T-helper 1 cell treated with Interleukin-12 subunit alpha and Interleukin-12 subunit beta and Interleukin-4 antibody, amounts not matched to agents 30 μg/mL and 1 μg/mL, for 36 hours (primary cell): ENCODE data around the gene PRDM5.

Experiments used
- H3K27ac Mint-ChIP-seq: one replicate; pipeline ENCODE4 v1.8.0; 2021; ENCODE audit warnings: mild to moderate bottlenecking, mixed read lengths
- H3K27me3 Mint-ChIP-seq: one replicate; pipeline ENCODE4 v1.8.0; 2021; ENCODE audit warnings: low read depth, mixed read lengths
- H3K36me3 Mint-ChIP-seq: one replicate; pipeline ENCODE4 v1.8.0; 2021; ENCODE audit warnings: low read depth, mixed read lengths
- H3K4me1 Mint-ChIP-seq: one replicate; pipeline ENCODE4 v1.8.0; 2021; ENCODE audit warnings: low read depth, mixed read lengths
- H3K4me3 Mint-ChIP-seq: one replicate; pipeline ENCODE4 v1.8.0; 2021; ENCODE audit warnings: mild to moderate bottlenecking, moderate library complexity, mixed read lengths
- H3K9me3 Mint-ChIP-seq: one replicate; pipeline ENCODE4 v1.8.0; 2021; ENCODE audit warnings: mixed read lengths

The PRDM5 gene

DNA sequence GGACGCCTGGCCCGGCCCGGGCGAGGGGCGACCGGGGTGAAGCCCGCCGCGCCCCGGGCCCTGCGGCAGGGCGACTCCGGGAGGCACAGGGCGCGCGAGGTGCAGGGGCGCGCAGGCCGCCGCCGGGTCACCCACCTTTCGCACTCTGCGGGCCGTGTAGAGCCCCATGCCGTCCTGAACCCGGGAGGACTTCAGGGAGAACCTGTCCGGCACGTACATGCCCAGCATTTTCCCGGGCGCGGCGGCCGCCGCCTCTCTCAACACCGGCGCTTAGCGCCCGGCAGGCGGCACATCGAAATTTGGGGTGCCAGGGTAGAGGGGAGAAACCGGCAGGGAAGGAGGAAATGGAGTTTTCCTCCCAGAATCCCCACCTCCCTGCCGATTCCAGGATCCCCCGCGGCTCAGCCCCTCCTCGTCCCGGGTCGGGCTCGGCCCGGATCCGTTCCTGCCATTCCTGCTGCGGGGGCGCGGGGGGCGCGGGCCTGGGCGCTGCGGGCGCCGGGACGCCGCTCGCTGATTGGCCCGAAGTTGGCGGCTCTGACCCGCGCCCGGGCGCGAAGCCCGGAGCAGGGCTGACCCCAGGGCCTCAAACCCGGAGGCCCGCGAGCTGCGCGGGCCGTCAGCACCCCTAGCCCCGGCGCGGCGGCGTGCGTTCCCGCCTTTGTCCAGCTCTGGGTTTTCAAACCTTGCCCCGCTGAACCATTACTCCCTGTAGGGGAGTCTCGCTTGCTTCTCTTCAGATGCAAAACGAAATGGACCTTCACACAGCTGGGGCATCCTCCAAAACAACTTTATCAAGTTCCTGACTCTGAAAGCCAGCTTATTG, at the start of gene PRDM5:
Gene PRDM5 (minus strand): TSS at position 346 of the 826 bp plus-strand sequence. CDS start 118 bp downstream, at position 228.
- H3K27ac Mint-ChIP-seq, result no peak within 1 kb of the TSS
- peak within 1 kb of the TSS; percentile 80 for H3K4me3 Mint-ChIP-seq
- H3K9me3 Mint-ChIP-seq, result no peaks in the 10 kb centered on the region
- H3K4me1 Mint-ChIP-seq, result peaks cover 10% of the 10 kb centered on the region
- H3K27me3 Mint-ChIP-seq, result peaks cover 63% of the 10 kb centered on the region
- no peaks in the 10 kb centered on the region for H3K36me3 Mint-ChIP-seq

DNA sequence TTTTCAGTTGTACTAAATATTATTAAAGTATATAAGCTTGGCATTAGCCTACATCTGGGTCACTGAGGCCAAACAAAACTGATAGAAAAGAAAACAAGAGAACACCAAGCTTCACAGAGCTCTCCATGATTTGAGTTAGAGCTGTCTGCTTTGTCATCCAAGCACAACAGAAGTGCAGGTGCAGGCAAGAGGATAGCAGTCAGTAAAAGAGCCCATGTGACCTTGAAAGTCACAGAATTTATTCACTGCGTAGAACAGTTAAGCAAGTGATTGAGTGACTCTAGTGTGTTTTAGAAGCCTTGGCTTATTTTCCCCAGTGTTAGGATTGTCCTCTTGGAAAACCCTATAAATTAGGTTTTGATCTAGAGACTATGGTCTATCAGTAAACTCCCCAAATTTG, 49.4 kb upstream of the PRDM5 start:
- H3K4me3 Mint-ChIP-seq, result no peak overlapping the region
- no peaks in the 10 kb centered on the region for H3K27me3 Mint-ChIP-seq
- H3K27ac Mint-ChIP-seq, result no peak overlapping the region
- H3K4me1 Mint-ChIP-seq, result no peaks in the 10 kb centered on the region
- H3K9me3 Mint-ChIP-seq, result no peaks in the 10 kb centered on the region
- H3K36me3 Mint-ChIP-seq, result no peaks in the 10 kb centered on the region

DNA sequence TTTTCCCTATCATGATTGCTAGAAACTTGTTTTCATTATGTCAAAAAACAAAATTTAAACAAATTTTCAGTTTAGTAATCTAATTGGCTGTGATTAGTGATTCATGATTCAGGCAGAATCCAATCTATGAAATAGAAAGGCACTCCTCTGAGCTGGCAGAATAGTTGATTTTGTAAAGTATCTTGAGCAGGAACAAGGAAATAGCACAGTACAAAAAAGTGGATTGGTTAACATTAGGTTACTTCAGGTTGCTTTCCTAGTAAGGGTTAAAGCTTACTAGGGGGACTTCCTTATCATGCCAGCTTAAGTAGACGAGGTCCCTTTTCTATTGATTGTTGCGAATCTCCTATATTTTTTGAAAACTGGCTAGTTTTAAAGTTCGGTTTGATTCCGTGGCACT, 43.4 kb upstream of the PRDM5 start:
- Mint-ChIP-seq H3K4me1 (no peaks in the 10 kb centered on the region), H3K27me3 (no peaks in the 10 kb centered on the region), H3K27ac (no peak overlapping the region), H3K9me3 (no peaks in the 10 kb centered on the region), H3K36me3 (no peaks in the 10 kb centered on the region), H3K4me3 (no peak overlapping the region)

DNA sequence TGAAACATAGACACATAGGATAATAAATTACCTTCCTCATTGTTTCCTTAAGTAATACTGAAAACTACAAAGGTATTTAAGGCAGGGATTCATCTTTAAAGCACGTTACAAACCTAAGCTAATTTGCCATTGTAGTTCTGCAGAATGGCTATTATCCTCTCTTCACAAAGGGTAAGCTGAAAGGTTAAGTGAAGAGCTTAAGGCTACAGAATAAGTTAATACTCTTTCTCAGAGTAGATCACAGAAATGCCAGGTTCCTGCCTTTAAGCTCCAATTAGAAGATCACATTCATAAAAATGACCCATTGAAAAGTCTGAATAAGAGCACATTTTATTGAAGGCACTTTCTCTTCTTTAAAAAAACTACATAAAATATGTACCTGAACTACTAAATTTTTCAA, 42.1 kb upstream of the PRDM5 start:
- Mint-ChIP-seq H3K4me1 (no peaks in the 10 kb centered on the region), H3K36me3 (no peaks in the 10 kb centered on the region), H3K27ac (no peak overlapping the region), H3K9me3 (no peaks in the 10 kb centered on the region), H3K27me3 (no peaks in the 10 kb centered on the region), H3K4me3 (no peak overlapping the region)

DNA sequence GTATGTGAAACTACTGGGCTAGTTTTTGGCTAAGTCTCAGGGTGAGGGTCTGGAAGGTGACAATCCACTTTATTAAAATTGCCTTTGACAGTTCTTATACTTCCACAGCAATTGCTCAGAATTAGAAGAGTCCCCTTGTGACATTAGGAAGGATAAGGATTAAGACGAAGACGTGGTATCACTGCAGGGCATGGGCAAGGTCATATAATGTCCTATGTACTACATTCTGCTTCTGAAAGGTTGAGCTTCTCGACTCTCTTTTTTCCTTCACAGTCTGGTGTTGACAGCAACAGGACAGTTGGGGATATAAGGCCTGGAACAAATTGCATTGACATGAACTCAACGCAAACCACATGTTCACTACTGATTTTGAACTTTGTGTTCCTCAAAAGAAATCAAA, 40.9 kb upstream of the PRDM5 start:
- Mint-ChIP-seq H3K9me3 (no peaks in the 10 kb centered on the region), H3K36me3 (no peaks in the 10 kb centered on the region), H3K27ac (no peak overlapping the region), H3K27me3 (no peaks in the 10 kb centered on the region), H3K4me1 (no peaks in the 10 kb centered on the region), H3K4me3 (no peak overlapping the region)

DNA sequence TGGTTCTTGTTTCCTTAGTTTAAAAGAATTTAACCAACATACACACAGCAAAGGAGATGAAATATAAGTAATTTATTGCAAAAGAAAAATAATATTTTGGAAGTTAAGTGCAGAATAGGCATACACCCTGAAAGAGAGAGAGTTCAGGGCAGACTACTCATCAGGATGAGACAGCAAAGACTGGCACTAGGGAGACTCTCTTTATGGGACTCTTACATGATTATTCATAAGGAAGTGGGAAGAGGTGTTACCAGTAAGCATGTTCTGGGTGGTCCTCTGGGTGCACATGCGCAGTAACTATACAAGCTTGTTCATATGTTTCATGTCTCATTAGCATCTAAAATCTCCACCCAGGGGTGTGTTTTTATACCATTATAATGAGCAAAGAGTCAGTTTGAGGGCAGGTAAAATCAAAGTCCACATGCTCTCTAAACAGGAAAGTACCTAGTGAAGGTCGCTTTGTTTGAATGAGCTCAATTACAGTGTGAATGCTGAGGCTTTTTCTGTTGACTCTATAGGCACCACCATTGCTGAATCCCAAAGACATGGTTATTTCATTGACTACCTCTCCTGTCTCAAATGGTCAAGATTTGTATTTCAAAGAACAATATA, 38.2 kb upstream of the PRDM5 start:
- H3K4me3 Mint-ChIP-seq, result no peak overlapping the region
- H3K36me3 Mint-ChIP-seq, result no peaks in the 10 kb centered on the region
- no peaks in the 10 kb centered on the region for H3K4me1 Mint-ChIP-seq
- H3K9me3 Mint-ChIP-seq, result no peaks in the 10 kb centered on the region
- H3K27me3 Mint-ChIP-seq, result no peaks in the 10 kb centered on the region
- no peak overlapping the region for H3K27ac Mint-ChIP-seq

DNA sequence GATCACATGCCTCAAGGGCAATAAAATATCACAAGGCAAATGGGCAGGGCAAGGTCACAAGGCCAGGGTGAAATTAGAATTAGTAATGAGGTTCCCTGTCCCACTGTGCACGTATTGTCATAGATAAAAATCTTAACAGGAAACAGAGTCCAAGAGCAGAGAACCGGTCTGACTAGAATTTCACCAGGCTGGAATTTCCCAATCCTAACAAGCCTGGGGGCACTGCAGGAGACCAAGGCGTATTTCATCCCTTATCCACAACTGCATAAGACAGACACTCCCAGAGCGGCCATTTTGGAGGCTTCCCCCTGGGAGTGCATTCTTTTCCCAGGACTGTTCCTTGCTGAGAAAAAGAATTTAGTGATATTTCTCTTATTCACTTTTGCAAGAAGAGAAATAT, 25.9 kb upstream of the PRDM5 start:
- Mint-ChIP-seq H3K4me3 (no peak overlapping the region), H3K4me1 (no peaks in the 10 kb centered on the region), H3K9me3 (peaks cover 13% of the 10 kb centered on the region), H3K36me3 (no peaks in the 10 kb centered on the region), H3K27me3 (no peaks in the 10 kb centered on the region), H3K27ac (no peak overlapping the region)

DNA sequence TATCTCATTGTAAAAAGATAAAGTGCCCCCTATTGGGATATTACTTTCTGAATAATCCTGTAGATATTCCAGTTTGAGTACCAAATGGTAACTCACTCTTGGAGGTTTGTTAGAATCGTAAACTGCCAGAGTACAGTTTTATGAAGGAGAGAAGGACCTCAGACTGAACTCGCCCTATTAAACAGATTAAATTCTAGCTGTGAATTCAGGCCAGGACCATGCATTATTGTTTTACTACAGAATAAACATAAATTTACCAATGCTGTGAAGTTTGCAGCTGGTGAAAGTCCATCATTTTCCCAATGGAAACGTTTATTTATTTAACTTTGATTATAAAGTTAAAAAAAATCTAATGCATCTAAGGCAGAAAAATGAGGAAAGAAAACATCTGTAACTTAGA, 20.2 kb upstream of the PRDM5 start:
- no peaks in the 10 kb centered on the region for H3K27me3 Mint-ChIP-seq
- H3K27ac Mint-ChIP-seq, result no peak overlapping the region
- H3K9me3 Mint-ChIP-seq, result no peaks in the 10 kb centered on the region
- no peaks in the 10 kb centered on the region for H3K4me1 Mint-ChIP-seq
- no peak overlapping the region for H3K4me3 Mint-ChIP-seq
- no peaks in the 10 kb centered on the region for H3K36me3 Mint-ChIP-seq

DNA sequence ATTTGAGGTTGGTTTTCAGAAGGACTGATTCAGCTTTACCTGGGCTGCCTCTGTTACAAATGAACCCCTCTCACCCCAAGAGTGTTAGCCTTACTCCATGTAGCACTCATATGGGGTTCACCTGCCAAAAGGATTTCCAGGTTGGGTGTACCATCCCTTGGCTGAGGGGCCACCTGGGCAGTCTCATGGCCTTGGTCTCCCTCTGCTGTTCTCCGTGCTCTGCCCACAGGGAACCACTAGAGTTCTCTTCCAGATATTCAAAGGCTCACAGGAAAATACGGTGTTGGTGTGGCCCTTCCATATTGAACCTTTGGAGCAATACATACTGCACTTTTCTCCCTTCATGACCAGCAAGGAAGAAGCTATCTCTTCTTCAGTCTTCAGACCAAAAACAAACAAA, 18.0 kb upstream of the PRDM5 start:
- Mint-ChIP-seq H3K4me3 (no peak overlapping the region), H3K27me3 (no peaks in the 10 kb centered on the region), H3K27ac (no peak overlapping the region), H3K9me3 (no peaks in the 10 kb centered on the region), H3K36me3 (no peaks in the 10 kb centered on the region), H3K4me1 (no peaks in the 10 kb centered on the region)

DNA sequence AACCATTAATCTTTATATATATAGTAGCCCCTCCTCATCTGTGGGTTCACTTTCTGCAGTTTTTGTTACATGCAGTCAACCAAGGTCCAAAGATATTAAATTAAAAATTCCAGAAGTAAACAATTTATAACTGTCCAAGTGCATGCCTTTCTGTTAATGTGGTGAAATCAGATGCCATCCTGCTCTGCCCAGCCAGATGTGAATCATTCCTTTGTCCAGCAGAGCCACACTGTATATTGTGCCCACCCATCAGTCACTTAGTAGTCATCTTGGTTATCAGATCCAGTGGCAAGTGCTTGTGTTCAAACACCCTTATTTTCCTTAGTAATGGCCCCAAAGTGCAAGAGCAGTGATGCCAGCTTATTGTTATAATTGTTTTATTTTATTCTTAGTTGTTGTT, 17.2 kb upstream of the PRDM5 start:
- Mint-ChIP-seq H3K27ac (no peak overlapping the region), H3K4me1 (no peaks in the 10 kb centered on the region), H3K9me3 (no peaks in the 10 kb centered on the region), H3K36me3 (no peaks in the 10 kb centered on the region), H3K4me3 (no peak overlapping the region), H3K27me3 (no peaks in the 10 kb centered on the region)

DNA sequence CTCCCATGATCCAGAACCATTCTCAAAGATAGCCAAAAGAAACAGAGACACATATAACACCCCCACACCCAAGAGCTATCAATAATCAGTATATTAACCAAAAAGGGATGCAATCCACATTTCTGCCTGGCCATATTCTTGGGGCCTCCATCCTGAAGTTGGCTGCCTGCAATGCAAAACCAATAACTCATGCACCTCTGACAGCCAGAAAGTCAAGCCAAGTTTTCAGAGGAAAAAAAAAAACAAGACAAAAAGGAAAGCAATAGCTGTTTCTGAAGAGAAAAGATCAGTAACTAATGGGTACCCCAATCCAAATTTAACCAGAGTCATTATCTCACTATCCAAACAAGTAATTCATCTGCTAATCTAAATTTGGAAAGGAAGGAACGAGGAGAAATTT, 7.3 kb upstream of the PRDM5 start:
- Mint-ChIP-seq H3K27me3 (peaks cover 19% of the 10 kb centered on the region), H3K36me3 (no peaks in the 10 kb centered on the region), H3K9me3 (no peaks in the 10 kb centered on the region), H3K4me1 (no peaks in the 10 kb centered on the region), H3K27ac (no peak overlapping the region), H3K4me3 (no peak overlapping the region)

DNA sequence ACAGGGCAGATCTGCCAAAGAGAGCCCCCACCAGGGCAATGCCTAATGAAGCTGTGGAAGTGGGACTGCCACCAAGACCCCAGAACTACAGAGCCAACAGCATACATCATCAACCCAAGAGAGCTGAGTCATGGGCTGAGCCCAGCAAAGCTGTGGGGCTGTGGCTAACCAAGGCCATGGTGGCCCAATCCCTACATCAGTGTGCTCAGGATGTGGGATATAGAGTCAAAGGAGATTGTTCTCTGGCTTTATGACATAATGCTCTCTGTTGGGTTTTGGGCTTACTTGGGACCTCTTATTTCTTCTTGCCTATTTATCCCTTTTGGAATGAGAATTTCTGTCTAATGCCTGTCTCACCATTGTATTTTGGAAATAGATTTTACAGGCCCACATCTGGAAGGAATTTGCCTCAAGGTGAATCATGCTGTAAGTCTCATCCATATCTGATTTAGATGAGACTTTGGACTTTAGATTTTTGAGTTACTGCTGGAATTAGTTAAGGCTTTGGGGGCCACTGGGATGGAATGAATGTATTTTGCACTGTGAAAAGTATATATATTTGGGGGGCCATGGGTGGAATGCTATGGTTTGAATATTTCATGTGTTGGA, 5.4 kb upstream of the PRDM5 start:
- Mint-ChIP-seq H3K27me3 (peaks cover 38% of the 10 kb centered on the region), H3K27ac (no peak overlapping the region), H3K4me1 (peaks cover 3% of the 10 kb centered on the region), H3K36me3 (no peaks in the 10 kb centered on the region), H3K9me3 (no peaks in the 10 kb centered on the region), H3K4me3 (no peak overlapping the region)

DNA sequence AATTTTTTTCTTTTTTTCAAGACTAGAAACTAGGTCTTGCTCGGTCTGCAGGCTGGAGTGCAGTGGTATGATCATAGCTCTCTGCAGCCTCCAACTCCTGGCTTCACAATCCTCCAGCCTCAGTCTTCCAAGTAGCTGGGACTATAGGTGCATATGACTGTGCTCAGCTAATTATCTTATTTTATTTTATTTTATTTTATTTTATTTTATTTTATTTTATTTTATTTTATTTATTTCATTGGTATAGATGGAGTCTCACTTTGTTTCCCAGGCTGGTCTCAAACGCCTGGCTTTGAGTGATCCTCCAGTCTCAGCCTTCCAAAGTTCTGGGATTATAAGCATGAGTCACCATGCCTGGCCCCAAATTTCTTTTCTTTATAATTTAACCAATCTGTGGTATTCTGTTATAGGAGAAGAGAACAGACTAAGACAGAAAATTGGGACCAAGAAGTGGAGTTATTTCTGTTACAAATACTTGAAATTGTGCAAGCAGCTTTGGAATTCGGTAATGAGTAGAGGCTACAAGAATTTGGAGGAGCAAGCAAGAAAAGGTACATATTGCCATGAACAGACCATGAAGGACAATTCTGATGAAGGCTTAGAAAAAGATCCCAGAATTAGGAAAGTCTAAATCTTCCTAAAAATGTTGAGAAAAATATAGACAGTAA, 4.0 kb upstream of the PRDM5 start:
- Mint-ChIP-seq H3K4me3 (no peak overlapping the region), H3K36me3 (no peaks in the 10 kb centered on the region), H3K27ac (no peak overlapping the region), H3K4me1 (peaks cover 9% of the 10 kb centered on the region), H3K9me3 (no peaks in the 10 kb centered on the region), H3K27me3 (peaks cover 46% of the 10 kb centered on the region)

DNA sequence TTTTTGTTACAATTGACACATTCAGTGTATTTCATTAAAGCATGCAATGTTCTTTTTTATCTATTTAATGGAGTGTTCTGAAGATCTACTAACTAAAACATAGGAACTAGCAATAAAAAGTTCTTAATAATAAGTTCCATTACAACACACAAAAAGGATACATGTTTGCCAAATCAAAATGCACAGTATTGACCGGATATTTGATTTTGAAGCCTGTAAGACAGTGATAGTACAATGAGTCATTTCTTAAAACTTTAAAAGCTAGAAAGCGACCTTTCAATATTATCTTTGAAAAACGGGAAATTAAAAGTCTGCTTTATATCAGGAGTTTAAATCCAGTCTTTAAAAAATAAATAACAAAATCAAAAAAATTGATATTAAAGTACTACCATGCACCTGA, 2.4 kb upstream of the PRDM5 start:
- H3K4me1 Mint-ChIP-seq, result peaks cover 10% of the 10 kb centered on the region
- peaks cover 55% of the 10 kb centered on the region for H3K27me3 Mint-ChIP-seq
- H3K27ac Mint-ChIP-seq, result no peak overlapping the region
- H3K9me3 Mint-ChIP-seq, result no peaks in the 10 kb centered on the region
- no peak overlapping the region for H3K4me3 Mint-ChIP-seq
- no peaks in the 10 kb centered on the region for H3K36me3 Mint-ChIP-seq

DNA sequence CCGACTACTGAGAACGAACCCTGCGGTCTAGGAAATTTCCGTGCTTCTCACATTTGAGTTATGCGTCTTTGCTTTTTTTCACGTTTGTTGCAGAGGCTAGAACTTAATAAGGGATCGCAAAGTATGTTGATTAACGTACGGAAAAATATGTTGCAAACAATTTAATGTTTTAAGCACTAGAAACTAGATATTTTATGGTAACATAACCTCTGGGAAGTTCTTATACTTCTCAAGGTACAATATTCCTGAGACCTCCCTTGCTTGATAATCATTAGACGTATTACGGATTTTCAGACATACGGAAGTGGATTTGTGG, 639 bp upstream of the PRDM5 start:
- Mint-ChIP-seq H3K4me1 (peaks cover 10% of the 10 kb centered on the region), H3K9me3 (no peaks in the 10 kb centered on the region), H3K27me3 (peaks cover 59% of the 10 kb centered on the region), H3K27ac (no peak overlapping the region), H3K4me3 (peak overlapping the region; percentile 44), H3K36me3 (no peaks in the 10 kb centered on the region)
